ENCODE results near the gene RASSF5. TPM values are rescaled to one million over a fixed set of nuclear protein-coding genes. Genes with fewer than 3 reads are reported as not detected.

Gene RASSF5
- polyA plus RNA-seq, 1 donor from 2014 or later: 4.0 TPM

DNA sequence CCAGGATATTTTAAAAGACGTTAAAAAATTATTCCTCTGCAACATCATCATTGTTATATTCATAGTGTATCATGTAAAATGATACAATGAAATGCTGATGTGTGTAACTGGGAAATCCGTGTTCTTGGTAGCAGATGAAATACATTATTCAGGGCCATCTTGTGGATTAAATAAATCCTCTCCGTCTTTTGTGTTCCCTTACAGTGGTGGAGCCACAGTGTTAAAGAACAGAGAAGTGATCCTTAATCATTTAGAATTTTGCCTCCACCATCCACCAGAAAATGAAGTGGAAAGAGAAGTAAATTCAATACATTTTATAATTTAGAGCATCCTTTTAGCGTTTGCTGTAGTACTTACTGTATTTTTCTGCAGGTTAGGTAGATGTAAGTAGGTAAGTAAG is 129.3 kb downstream of the RASSF5 start:
- peaks cover 4% of the 10 kb centered on the region for H3K79me2 ChIP-seq (replicated peaks; ENCODE audit: insufficient read depth, low read length)
- no peaks in the 10 kb centered on the region for H4K20me1 ChIP-seq (ENCODE audit: insufficient read depth)
- peak overlapping the region; percentile 63 for H3K9ac ChIP-seq (ENCODE audit: low read length)
- H3F3A ChIP-seq (ENCODE audit: insufficient read depth, low read length, poor library complexity, severe bottlenecking): no peaks in the 10 kb centered on the region
- no peaks in the 10 kb centered on the region for H3K27me3 ChIP-seq (ENCODE audit: insufficient read depth, low read depth, low read length)
- H3K36me3 ChIP-seq (ENCODE audit: insufficient read depth, low read length): no peaks in the 10 kb centered on the region
- no peak overlapping the region for H2AFZ ChIP-seq (ENCODE audit: low read depth, low read length)
- H3K4me3 ChIP-seq (ENCODE audit: low read length): peak overlapping the region; percentile 96
- no peak overlapping the region for H3K27ac ChIP-seq (ENCODE audit: low read length)
- no peaks in the 10 kb centered on the region for H3K9me3 ChIP-seq (ENCODE audit: low read length)
- H3K9me2 ChIP-seq (ENCODE audit: insufficient read depth, low read length): no peaks in the 10 kb centered on the region
- TF ChIP-seq TAF1 (IDR thresholded peaks at IDR 0.05; ENCODE audit: low read depth) (no peak), EZH2 (IDR thresholded peaks at IDR 0.05; ENCODE audit: borderline replicate concordance, insufficient read depth, low read length, poor library complexity, severe bottlenecking) (no peak)
- TF ChIP-seq, protein P1, sequence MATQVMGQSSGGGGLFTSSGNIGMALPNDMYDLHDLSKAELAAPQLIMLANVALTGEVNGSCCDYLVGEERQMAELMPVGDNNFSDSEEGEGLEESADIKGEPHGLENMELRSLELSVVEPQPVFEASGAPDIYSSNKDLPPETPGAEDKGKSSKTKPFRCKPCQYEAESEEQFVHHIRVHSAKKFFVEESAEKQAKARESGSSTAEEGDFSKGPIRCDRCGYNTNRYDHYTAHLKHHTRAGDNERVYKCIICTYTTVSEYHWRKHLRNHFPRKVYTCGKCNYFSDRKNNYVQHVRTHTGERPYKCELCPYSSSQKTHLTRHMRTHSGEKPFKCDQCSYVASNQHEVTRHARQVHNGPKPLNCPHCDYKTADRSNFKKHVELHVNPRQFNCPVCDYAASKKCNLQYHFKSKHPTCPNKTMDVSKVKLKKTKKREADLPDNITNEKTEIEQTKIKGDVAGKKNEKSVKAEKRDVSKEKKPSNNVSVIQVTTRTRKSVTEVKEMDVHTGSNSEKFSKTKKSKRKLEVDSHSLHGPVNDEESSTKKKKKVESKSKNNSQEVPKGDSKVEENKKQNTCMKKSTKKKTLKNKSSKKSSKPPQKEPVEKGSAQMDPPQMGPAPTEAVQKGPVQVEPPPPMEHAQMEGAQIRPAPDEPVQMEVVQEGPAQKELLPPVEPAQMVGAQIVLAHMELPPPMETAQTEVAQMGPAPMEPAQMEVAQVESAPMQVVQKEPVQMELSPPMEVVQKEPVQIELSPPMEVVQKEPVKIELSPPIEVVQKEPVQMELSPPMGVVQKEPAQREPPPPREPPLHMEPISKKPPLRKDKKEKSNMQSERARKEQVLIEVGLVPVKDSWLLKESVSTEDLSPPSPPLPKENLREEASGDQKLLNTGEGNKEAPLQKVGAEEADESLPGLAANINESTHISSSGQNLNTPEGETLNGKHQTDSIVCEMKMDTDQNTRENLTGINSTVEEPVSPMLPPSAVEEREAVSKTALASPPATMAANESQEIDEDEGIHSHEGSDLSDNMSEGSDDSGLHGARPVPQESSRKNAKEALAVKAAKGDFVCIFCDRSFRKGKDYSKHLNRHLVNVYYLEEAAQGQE (IDR thresholded peaks at IDR 0.05; ENCODE audit: borderline replicate concordance): no peak
- peak overlapping the region; percentile 70 for H3K4me2 ChIP-seq (ENCODE audit: low read length)

- Histone ChIP-seq H4K20me1 (ENCODE audit: insufficient read depth) (no peaks in the 10 kb centered on the region), H3K27me3 (ENCODE audit: insufficient read depth, low read depth, low read length) (no peaks in the 10 kb centered on the region), H3K4me2 (ENCODE audit: low read length) (no peak overlapping the region), H3F3A (ENCODE audit: insufficient read depth, low read length, poor library complexity, severe bottlenecking) (no peaks in the 10 kb centered on the region), H3K4me3 (ENCODE audit: low read length) (peak overlapping the region; percentile 96), H3K9ac (ENCODE audit: low read length) (no peak overlapping the region), H2AFZ (ENCODE audit: low read depth, low read length) (no peak overlapping the region), H3K27ac (ENCODE audit: low read length) (no peak overlapping the region), H3K9me2 (ENCODE audit: insufficient read depth, low read length) (no peaks in the 10 kb centered on the region), H3K36me3 (ENCODE audit: insufficient read depth, low read length) (no peaks in the 10 kb centered on the region), H3K79me2 (replicated peaks; ENCODE audit: insufficient read depth, low read length) (peaks cover 4% of the 10 kb centered on the region), H3K9me3 (ENCODE audit: low read length) (no peaks in the 10 kb centered on the region)
- TF ChIP-seq RAD21 (conservative IDR thresholded peaks at IDR 0.05): no peak
- TF ChIP-seq POLR2AphosphoS5 (IDR thresholded peaks at IDR 0.05): no peak
- TF ChIP-seq, protein P1 (IDR thresholded peaks at IDR 0.05; ENCODE audit: borderline replicate concordance): no peak
- TF ChIP-seq SMC3 (conservative IDR thresholded peaks at IDR 0.05; ENCODE audit: poor library complexity): no peak
- no peak for TF ChIP-seq EZH2 (IDR thresholded peaks at IDR 0.05; ENCODE audit: borderline replicate concordance, insufficient read depth, low read length, poor library complexity, severe bottlenecking)
- TF ChIP-seq MXI1 (conservative IDR thresholded peaks at IDR 0.05; ENCODE audit: poor library complexity, severe bottlenecking): no peak
- TF ChIP-seq TAF1 (IDR thresholded peaks at IDR 0.05; ENCODE audit: low read depth): no peak
- TF ChIP-seq EP300 (conservative IDR thresholded peaks at IDR 0.05; ENCODE audit: poor library complexity, severe bottlenecking): no peak
- TF ChIP-seq, protein P2, sequence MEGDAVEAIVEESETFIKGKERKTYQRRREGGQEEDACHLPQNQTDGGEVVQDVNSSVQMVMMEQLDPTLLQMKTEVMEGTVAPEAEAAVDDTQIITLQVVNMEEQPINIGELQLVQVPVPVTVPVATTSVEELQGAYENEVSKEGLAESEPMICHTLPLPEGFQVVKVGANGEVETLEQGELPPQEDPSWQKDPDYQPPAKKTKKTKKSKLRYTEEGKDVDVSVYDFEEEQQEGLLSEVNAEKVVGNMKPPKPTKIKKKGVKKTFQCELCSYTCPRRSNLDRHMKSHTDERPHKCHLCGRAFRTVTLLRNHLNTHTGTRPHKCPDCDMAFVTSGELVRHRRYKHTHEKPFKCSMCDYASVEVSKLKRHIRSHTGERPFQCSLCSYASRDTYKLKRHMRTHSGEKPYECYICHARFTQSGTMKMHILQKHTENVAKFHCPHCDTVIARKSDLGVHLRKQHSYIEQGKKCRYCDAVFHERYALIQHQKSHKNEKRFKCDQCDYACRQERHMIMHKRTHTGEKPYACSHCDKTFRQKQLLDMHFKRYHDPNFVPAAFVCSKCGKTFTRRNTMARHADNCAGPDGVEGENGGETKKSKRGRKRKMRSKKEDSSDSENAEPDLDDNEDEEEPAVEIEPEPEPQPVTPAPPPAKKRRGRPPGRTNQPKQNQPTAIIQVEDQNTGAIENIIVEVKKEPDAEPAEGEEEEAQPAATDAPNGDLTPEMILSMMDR (IDR thresholded peaks at IDR 0.05; ENCODE audit: poor library complexity, severe bottlenecking): no peak
Observed at GRCh38 chr1:206637605-206638004, 130.3 kb downstream of the RASSF5 start.

Small RNAs within 50 kb of the gene (small RNA-seq; reads per million reads assigned to genes)
- 0 reads per million in 3 experiments for gene MIR6769B

Other genes with a start within 250 kb of the RASSF5 start
- 0.74 TPM in 1 of 2 replicates, not detected in the other for gene IKBKE, start 37.1 kb upstream of the RASSF5 start, polyA plus RNA-seq
- 36.1 and 37.1 TPM in 2 replicates for gene EIF2D, start 104.9 kb downstream of the RASSF5 start, polyA plus RNA-seq
- gene DYRK3, start 128.0 kb downstream of the RASSF5 start, polyA plus RNA-seq: 7.5 and 8.3 TPM in 2 replicates
- gene MAPKAPK2, start 177.4 kb downstream of the RASSF5 start, polyA plus RNA-seq: 9.0 and 9.1 TPM in 2 replicates

Data from neural cell (in vitro differentiated cells).